Upper lobe of left lung (tissue), 6 donors: ENCODE results near the gene ARMS2. TPM values are rescaled to one million over a fixed set of nuclear protein-coding genes. Genes with fewer than 3 reads are reported as not detected.

Source experiments
- ATAC-seq, 2 donors: fragments of 200-7000 bp; cut with Tn5 transposase; one replicate each; pipeline ENCODE4 v1.9.1; 2022; ENCODE audit warnings: mild to moderate bottlenecking in 2 of 2, moderate library complexity in 2 of 2; ENCODE audit not compliant: low FRiP score in 2 of 2
- DNase-seq, 2 donors: peaks; one replicate each; pipeline ENCODE4 v3.0.0-alpha.2; 2019 to 2020
- H3K27ac ChIP-seq, 4 donors: fragments of 200-600 bp; sonication (generic); one replicate each; pipeline ENCODE4 v1.5.1; 2016 to 2019
- H3K27me3 ChIP-seq, 4 donors: fragments of 200-600 bp; sonication (generic); one replicate each; pipeline ENCODE4 v1.5.1; 2017 to 2019
- H3K36me3 ChIP-seq, 4 donors: fragments of 200-600 bp; sonication (generic); one replicate each; pipeline ENCODE4 v1.5.1; 2016 to 2019
- H3K4me1 ChIP-seq, 4 donors: fragments of 200-600 bp; sonication (generic); one replicate each; pipeline ENCODE4 v1.5.1; 2018 to 2019
- H3K4me3 ChIP-seq, 4 donors: fragments of 200-600 bp; sonication (generic); one replicate each; pipeline ENCODE4 v1.5.1; 2017 to 2019; ENCODE audit warnings: mild to moderate bottlenecking in 2 of 4, moderate library complexity in 1 of 4
- H3K9me3 ChIP-seq, 4 donors: fragments of 200-600 bp; sonication (generic); one replicate each; pipeline ENCODE4 v1.5.1; 2018 to 2019
- EP300 ChIP-seq, 4 donors: sonication (generic); formaldehyde crosslinking; IDR thresholded peaks; one replicate each; pipeline ENCODE4 v1.5.1; 2017; ENCODE audit warnings: antibody characterized with exemption in 4 of 4, control low read depth in 2 of 4
- POLR2A ChIP-seq, 4 donors: fragments of 450-650 bp; IDR thresholded peaks; one replicate each; pipeline ENCODE4 v1.5.1; 2016 to 2017; ENCODE audit warnings: antibody characterized with exemption in 4 of 4, mild to moderate bottlenecking in 2 of 4
- POLR2AphosphoS5 ChIP-seq, 2 donors: sonication (generic); formaldehyde crosslinking; IDR thresholded peaks; one replicate each; pipeline ENCODE4 v1.5.1; 2017; ENCODE audit warnings: antibody characterized with exemption in 2 of 2
- WGBS, 2 donors: methylation state at CpG; one replicate each; pipeline ENCODE4 v1.1.5; 2017 to 2018; 5-methylcytosine and 5-hydroxymethylcytosine counted together
- total RNA-seq, 6 donors: library from RNA; depleted of rRNA in 4 of 6; stranded (reverse); fragments of >200 nt in 4 of 6; gene quantifications; one replicate each; pipeline versions ENCODE4 v1.1.0 to v1.2.1, GENCODE V29; 2016 to 2021
- TF ChIP-seq, protein P1 (sequence below), 6 experiments: fragments of 450-650 bp in 4 of 6; fragments of 200-600 bp in 2 of 6; sonication (generic) in 2 of 6; IDR thresholded peaks; one replicate each; pipeline ENCODE4 v1.5.1; 2016 to 2019; ENCODE audit warnings: antibody characterized with exemption in 6 of 6
- donor health status: DM: no; HTN: no; CAD: no; lungs with moderate emphysema.
- donor health status: DM: no; HTN: yes; CAD: no; lungs with severe emphysema.

ARMS2 gene
- total RNA-seq, 6 donors from 2014 or later, result not detected

GRCh38 chr10:122476333-122476695 is 21.9 kb downstream of the ARMS2 start:
- DNase-seq (no peak), ATAC-seq (no peak)
- 87 to 96% methylated on average over 6 of the region's 6 CpGs for WGBS, 2 donors
- Histone ChIP-seq H3K36me3 (no peaks in the 10 kb centered on the region), H3K27ac (no peak overlapping the region), H3K9me3 (no peaks in the 10 kb centered on the region), H3K4me3 (no peak overlapping the region), H3K27me3 (no peaks in the 10 kb centered on the region), H3K4me1 (peaks cover 18 to 26% (median 23%) of the 10 kb centered on the region in 4 donors)
- TF ChIP-seq, protein P1, sequence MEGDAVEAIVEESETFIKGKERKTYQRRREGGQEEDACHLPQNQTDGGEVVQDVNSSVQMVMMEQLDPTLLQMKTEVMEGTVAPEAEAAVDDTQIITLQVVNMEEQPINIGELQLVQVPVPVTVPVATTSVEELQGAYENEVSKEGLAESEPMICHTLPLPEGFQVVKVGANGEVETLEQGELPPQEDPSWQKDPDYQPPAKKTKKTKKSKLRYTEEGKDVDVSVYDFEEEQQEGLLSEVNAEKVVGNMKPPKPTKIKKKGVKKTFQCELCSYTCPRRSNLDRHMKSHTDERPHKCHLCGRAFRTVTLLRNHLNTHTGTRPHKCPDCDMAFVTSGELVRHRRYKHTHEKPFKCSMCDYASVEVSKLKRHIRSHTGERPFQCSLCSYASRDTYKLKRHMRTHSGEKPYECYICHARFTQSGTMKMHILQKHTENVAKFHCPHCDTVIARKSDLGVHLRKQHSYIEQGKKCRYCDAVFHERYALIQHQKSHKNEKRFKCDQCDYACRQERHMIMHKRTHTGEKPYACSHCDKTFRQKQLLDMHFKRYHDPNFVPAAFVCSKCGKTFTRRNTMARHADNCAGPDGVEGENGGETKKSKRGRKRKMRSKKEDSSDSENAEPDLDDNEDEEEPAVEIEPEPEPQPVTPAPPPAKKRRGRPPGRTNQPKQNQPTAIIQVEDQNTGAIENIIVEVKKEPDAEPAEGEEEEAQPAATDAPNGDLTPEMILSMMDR (IDR thresholded peaks at IDR 0.05), result no peak
- TF ChIP-seq EP300 (IDR thresholded peaks at IDR 0.05) (no peak), POLR2AphosphoS5 (IDR thresholded peaks at IDR 0.05) (no peak), POLR2A (IDR thresholded peaks at IDR 0.05) (no peak)

GRCh38 chr10:122477436-122477835 is 23.0 kb downstream of the ARMS2 start:
- no peak overlapping the region for H3K27ac ChIP-seq

GRCh38 chr10:122478971-122479370 is 24.5 kb downstream of the ARMS2 start:
- H3K4me1 ChIP-seq, result peaks cover 18 to 23% (median 21%) of the 10 kb centered on the region in 4 donors
- H3K9me3 ChIP-seq, result no peaks in the 10 kb centered on the region
- H3K36me3 ChIP-seq, result no peaks in the 10 kb centered on the region
- no peak for TF ChIP-seq EP300 (IDR thresholded peaks at IDR 0.05)
- TF ChIP-seq POLR2AphosphoS5 (IDR thresholded peaks at IDR 0.05), result no peak
- TF ChIP-seq, protein P1 (IDR thresholded peaks at IDR 0.05), result no peak
- no peak for TF ChIP-seq POLR2A (IDR thresholded peaks at IDR 0.05)
- no peaks in the 10 kb centered on the region for H3K27me3 ChIP-seq
- H3K27ac ChIP-seq, result no peak overlapping the region
- no peak for ATAC-seq
- WGBS, 2 donors, result 94 to 95% methylated on average over 7 of the region's 7 CpGs
- no peak for DNase-seq
- no peak overlapping the region for H3K4me3 ChIP-seq

More at GRCh38 chr10:122477436-122477835, 23.0 kb downstream of the ARMS2 start:
- Histone ChIP-seq H3K27me3 (no peaks in the 10 kb centered on the region), H3K4me3 (no peak overlapping the region), H3K36me3 (no peaks in the 10 kb centered on the region), H3K4me1 (peaks cover 18 to 26% (median 23%) of the 10 kb centered on the region in 4 donors), H3K9me3 (no peaks in the 10 kb centered on the region)
- DNase-seq (no peak), ATAC-seq (no peak)
- TF ChIP-seq POLR2AphosphoS5 (IDR thresholded peaks at IDR 0.05) (no peak), EP300 (IDR thresholded peaks at IDR 0.05) (no peak), POLR2A (IDR thresholded peaks at IDR 0.05) (no peak)
- TF ChIP-seq, protein P1 (IDR thresholded peaks at IDR 0.05), result no peak
- WGBS, 2 donors, result 69 to 75% methylated on average over 2 to 5 of the region's 5 CpGs

GRCh38 chr10:122480146-122480833 is 25.8 kb downstream of the ARMS2 start:
- no peak overlapping the region for H3K4me3 ChIP-seq
- H3K27me3 ChIP-seq, result no peaks in the 10 kb centered on the region
- H3K9me3 ChIP-seq, result no peaks in the 10 kb centered on the region
- 91 to 94% methylated on average over 8 to 10 of the region's 10 CpGs for WGBS, 2 donors
- no peak for ATAC-seq
- H3K36me3 ChIP-seq, result no peaks in the 10 kb centered on the region
- DNase-seq, result peak in 1 of 2 donors; percentile 24
- H3K27ac ChIP-seq, result no peak overlapping the region
- peaks cover 8 to 11% (median 9%) of the 10 kb centered on the region in 4 donors for H3K4me1 ChIP-seq
- no peak for TF ChIP-seq EP300 (IDR thresholded peaks at IDR 0.05)
- no peak for TF ChIP-seq POLR2A (IDR thresholded peaks at IDR 0.05)
- TF ChIP-seq POLR2AphosphoS5 (IDR thresholded peaks at IDR 0.05), result no peak
- TF ChIP-seq, protein P1 (IDR thresholded peaks at IDR 0.05), result no peak
